Subcutaneous adipose tissue (tissue), 4 donors: ENCODE data around the gene CELSR1. TPM values are rescaled to one million over a fixed set of nuclear protein-coding genes. Genes with fewer than 3 reads are reported as not detected.

ENCODE experiments used
- CTCF ChIP-seq: fragments of 450-650 bp; IDR thresholded peaks from one replicate; pipeline ENCODE4 v1.5.1; 2016; ENCODE audit warnings: low read depth, mild to moderate bottlenecking, control low read depth, antibody characterized with exemption, moderate library complexity
- total RNA-seq, 4 donors: library from RNA; depleted of rRNA; stranded (reverse); fragments of >200 nt; gene quantifications; one replicate each; pipeline ENCODE4 v1.1.0, GENCODE V29; 2016

The CELSR1 gene
- total RNA-seq, 4 donors from 2014 or later = 0.16 to 5.6 (median 1.5) TPM

- TF ChIP-seq CTCF = no peak
Measured at GRCh38 chr22:46338636-46339035, 198.8 kb downstream of the CELSR1 start.

- TF ChIP-seq CTCF = no peak
Measured at GRCh38 chr22:46337870-46338269, 199.6 kb downstream of the CELSR1 start.

- TF ChIP-seq CTCF = no peak
Measured at GRCh38 chr22:46336119-46337078, 201.0 kb downstream of the CELSR1 start.

GRCh38 chr22:46335201-46336118 is 202.0 kb downstream of the CELSR1 start, which contains the start of gene TRMU:
TRMU (plus strand) TSS chr22:46335714; CDS start chr22:46335765, 51 bp downstream.
- TF ChIP-seq CTCF = no peak

GRCh38 chr22:46331496-46331895 is 205.9 kb downstream of the CELSR1 start:
- no peak for TF ChIP-seq CTCF

GRCh38 chr22:46330426-46330825 is 207.0 kb downstream of the CELSR1 start:
- TF ChIP-seq CTCF = no peak

- TF ChIP-seq CTCF = no peak
Measured at GRCh38 chr22:46329616-46330015, 207.8 kb downstream of the CELSR1 start.
